ENCODE results near the gene MCUB.
"Not testable (repeated sequence)": the region's sequence is repeated elsewhere in the genome, so short reads cannot be mapped to it uniquely, and the experiment has no call there.

MCUB gene

DNA sequence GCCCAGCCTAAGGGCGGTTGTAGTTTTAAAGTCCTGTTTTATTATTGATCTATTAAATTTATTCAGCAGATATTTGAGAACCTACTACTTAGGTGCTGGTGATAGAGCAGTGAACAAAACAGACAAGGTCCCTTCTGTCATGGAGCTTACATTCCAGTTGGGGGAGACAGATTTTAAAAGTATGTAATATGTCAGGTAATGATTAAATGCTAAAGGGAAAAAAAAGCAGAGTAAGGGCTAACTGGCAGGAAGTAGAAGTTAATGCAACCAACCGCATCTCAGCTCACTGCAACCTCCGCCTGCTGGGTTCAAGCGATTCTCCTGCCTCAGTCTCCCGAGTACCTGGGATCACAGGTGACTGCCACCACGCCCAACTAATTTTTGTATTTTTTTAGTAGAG lies 7.8 kb upstream of the MCUB start:
- no peak for DNase-seq (ENCODE audit: low read depth, low spot score)
- TF ChIP-seq FOXP2 (optimal IDR thresholded peaks at IDR 0.05; ENCODE audit: control extremely low read depth, extremely low read length, insufficient read depth), result no peak
- TF ChIP-seq EZH2 (IDR thresholded peaks at IDR 0.05), result no peak
- TF ChIP-seq POLR2AphosphoS5 (IDR thresholded peaks at IDR 0.05; ENCODE audit: borderline replicate concordance, low read depth, low read length), result no peak
- Histone ChIP-seq H3K9me3 (ENCODE audit: low read depth, low read length) (no peaks in the 10 kb centered on the region), H3K36me3 (ENCODE audit: insufficient read depth, low read length) (0 out of 2 replicates have a peak, but pooled peaks cover 4% of the 10 kb centered on the region), H3K9ac (ENCODE audit: insufficient read length) (no peak overlapping the region), H3K4me3 (no peak overlapping the region), H3K27ac (no peak overlapping the region)

DNA sequence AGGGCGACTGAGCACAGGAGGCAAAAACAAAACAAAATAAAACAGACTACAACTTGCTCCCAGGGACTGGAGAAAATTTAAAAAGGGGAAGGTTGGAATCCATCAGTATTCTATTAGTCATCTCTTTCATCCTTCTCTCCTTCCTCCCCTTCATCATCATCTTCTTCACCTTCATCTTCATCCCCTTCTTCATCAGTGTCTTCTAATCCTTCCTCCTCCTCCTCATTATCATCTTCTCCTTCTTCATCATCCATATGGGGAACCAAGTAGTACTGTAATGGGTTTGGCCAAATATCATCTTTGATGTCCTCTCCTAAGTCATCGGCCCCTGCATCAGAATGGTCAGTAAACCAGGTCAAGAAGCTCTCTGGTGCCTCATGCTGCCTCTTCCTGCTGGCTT lies 6.9 kb upstream of the MCUB start:
- DNase-seq (ENCODE audit: low read depth, low spot score), result no peak
- Histone ChIP-seq H3K27ac (no peak overlapping the region), H3K36me3 (ENCODE audit: insufficient read depth, low read length) (0 out of 2 replicates have a peak, but pooled peaks cover 1% of the 10 kb centered on the region), H3K9ac (ENCODE audit: insufficient read length) (no peak overlapping the region), H3K4me3 (no peak overlapping the region), H3K9me3 (ENCODE audit: low read depth, low read length) (no peaks in the 10 kb centered on the region)
- no peak for TF ChIP-seq POLR2AphosphoS5 (IDR thresholded peaks at IDR 0.05; ENCODE audit: borderline replicate concordance, low read depth, low read length)
- no peak for TF ChIP-seq FOXP2 (optimal IDR thresholded peaks at IDR 0.05; ENCODE audit: control extremely low read depth, extremely low read length, insufficient read depth)
- TF ChIP-seq EZH2 (IDR thresholded peaks at IDR 0.05), result no peak

DNA sequence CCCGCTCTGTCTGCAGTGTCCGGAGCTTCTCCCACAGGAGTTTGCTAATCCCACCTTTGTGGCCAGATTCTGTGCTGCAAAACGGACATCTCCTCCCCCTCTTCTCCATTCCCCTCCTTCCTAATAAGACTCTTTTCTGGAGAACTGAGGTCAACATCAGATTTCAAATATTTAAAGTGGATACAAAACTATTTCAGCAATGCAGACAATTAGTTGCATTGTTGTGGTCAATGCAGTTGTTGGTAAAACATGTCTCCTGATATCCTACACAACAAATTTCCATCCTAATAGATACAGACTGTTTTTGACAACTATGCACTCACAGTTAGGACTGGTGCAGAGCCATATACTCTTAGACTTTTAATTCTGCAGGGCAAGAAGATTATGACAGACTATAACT lies 5.1 kb upstream of the MCUB start:
- no peak overlapping the region for H3K9ac ChIP-seq (ENCODE audit: insufficient read length)
- no peak for TF ChIP-seq POLR2AphosphoS5 (IDR thresholded peaks at IDR 0.05; ENCODE audit: borderline replicate concordance, low read depth, low read length)
- TF ChIP-seq FOXP2 (optimal IDR thresholded peaks at IDR 0.05; ENCODE audit: control extremely low read depth, extremely low read length, insufficient read depth), result no peak
- TF ChIP-seq EZH2 (IDR thresholded peaks at IDR 0.05), result no peak
- no peaks in the 10 kb centered on the region for H3K36me3 ChIP-seq (ENCODE audit: insufficient read depth, low read length)
- H3K4me3 ChIP-seq, result no peak overlapping the region
- DNase-seq (ENCODE audit: low read depth, low spot score), result no peak
- H3K27ac ChIP-seq, result no peak overlapping the region
- no peaks in the 10 kb centered on the region for H3K9me3 ChIP-seq (ENCODE audit: low read depth, low read length)

DNA sequence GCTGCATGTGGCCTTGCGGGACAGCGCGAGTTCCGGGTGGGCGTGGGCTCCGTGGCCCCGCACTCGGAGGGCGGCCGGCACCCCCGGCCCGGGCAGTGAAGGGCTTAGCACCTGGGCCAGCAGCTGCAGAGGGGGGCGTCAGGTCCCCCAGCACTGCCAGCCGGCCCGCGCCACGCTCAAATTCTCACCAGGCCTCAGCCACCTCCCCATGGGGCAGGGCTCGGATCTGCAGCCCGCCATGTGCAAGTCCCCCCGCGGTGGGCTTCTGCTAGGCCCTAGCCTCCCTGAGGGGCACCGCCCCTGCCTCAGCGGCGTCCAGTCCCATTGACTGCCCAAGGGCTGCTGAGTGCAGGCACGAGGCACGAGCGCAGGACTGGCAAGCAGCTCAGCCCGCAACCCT lies 2.6 kb upstream of the MCUB start:
- Histone ChIP-seq H3K4me3 (no peak overlapping the region), H3K36me3 (ENCODE audit: insufficient read depth, low read length) (no peaks in the 10 kb centered on the region), H3K9me3 (ENCODE audit: low read depth, low read length) (no peaks in the 10 kb centered on the region), H3K9ac (ENCODE audit: insufficient read length) (no peak overlapping the region), H3K27ac (no peak overlapping the region)
- no peak for DNase-seq (ENCODE audit: low read depth, low spot score)
- TF ChIP-seq FOXP2 (optimal IDR thresholded peaks at IDR 0.05; ENCODE audit: control extremely low read depth, extremely low read length, insufficient read depth) (no peak), EZH2 (IDR thresholded peaks at IDR 0.05) (no peak), POLR2AphosphoS5 (IDR thresholded peaks at IDR 0.05; ENCODE audit: borderline replicate concordance, low read depth, low read length) (no peak)

DNA sequence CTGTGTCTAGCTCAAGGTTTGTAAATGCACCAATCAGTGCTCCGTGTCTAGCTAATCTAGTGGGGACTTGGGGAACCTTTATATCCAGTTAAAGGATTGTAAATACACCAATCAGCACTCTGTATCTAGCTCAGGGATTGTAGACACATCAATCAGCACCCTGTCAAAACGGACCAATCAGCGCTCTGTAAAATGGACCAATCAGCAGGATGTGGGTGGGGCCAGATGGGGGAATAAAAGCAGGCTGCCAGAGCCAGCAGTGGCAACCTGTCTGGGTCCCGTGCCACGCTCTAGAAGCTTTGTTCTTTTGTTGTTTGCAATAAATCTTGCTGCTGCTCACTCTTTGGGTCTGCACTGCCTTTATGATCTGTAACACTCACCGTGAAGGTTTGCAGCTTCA lies 2.0 kb upstream of the MCUB start:
- H3K9me3 ChIP-seq (ENCODE audit: low read depth, low read length); H3K4me3 ChIP-seq; DNase-seq (ENCODE audit: low read depth, low spot score); H3K36me3 ChIP-seq (ENCODE audit: insufficient read depth, low read length); H3K9ac ChIP-seq (ENCODE audit: insufficient read length); H3K27ac ChIP-seq: not testable (repeated sequence)

DNA sequence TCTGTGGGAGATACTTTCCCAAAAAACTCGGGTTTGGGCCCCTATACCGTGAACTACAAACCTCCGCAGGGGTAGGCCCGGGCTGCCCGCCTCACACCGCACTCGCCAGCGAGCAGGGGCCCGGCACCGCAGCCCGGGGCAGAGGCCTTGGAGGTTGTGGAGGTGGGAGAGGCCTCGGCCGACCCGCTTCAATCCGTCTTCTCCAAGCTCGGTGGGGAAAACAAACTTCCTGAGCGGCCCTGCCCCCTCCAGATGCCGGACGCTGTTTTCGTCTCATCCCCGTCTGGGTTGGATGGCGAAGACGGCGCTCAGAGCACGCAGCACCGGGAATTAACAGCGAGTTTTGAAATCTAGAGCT lies 442 bp upstream of the MCUB start:
- Histone ChIP-seq H3K27ac (peak overlapping the region; percentile 77), H3K9me3 (ENCODE audit: low read depth, low read length) (no peaks in the 10 kb centered on the region), H3K9ac (ENCODE audit: insufficient read length) (peak overlapping the region; percentile 83), H3K4me3 (peak overlapping the region; percentile 91), H3K36me3 (ENCODE audit: insufficient read depth, low read length) (no peaks in the 10 kb centered on the region)
- no peak for TF ChIP-seq POLR2AphosphoS5 (IDR thresholded peaks at IDR 0.05; ENCODE audit: borderline replicate concordance, low read depth, low read length)
- no peak for TF ChIP-seq EZH2 (IDR thresholded peaks at IDR 0.05)
- TF ChIP-seq FOXP2 (optimal IDR thresholded peaks at IDR 0.05; ENCODE audit: control extremely low read depth, extremely low read length, insufficient read depth), result no peak
- DNase-seq (ENCODE audit: low read depth, low spot score), result no peak

DNA sequence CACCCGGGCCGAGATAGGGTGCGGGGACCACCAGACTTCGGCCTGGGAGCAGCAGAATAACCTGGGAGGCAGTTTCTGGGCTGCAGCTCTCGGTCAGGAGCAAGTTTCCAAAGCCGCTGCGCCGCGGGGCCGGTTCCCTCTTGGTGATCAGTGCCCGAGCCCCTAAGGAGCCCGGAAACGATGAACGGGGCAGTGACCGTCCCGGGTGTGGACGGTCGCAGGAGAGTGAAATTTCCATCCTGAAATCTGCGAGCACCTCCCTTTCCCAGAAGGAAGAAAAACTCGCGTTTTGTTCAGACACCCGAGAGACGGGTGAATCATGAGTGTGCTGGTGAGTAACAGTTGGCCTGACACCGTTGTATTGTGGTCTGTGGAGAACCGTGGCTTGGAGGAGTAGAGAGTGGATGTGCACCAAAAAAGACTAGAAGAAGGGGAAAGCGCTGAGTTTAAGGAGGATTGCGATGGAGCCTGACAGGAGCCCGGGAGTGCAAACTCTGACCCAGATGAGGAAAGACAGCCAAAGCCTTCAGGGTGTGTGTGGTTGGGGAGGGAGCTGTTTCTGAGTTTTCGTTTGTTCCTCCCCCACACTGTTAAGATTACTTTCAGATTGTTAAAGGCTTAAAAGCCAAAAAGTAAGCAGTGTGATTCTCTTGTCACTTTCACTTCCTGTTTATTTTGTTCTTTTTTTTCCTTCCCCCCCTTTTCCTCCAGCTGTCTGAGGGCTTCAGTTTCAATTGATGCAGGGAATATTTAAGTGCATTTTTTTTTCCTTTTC lies 828 bp downstream of the MCUB start:
- H3K9ac ChIP-seq (ENCODE audit: insufficient read length), result peak overlapping the region; percentile 64
- no peaks in the 10 kb centered on the region for H3K9me3 ChIP-seq (ENCODE audit: low read depth, low read length)
- 0 out of 2 replicates have a peak overlapping the region, but pooled peaks have one; percentile 43 for H3K27ac ChIP-seq
- no peaks in the 10 kb centered on the region for H3K36me3 ChIP-seq (ENCODE audit: insufficient read depth, low read length)
- peak overlapping the region; percentile 91 for H3K4me3 ChIP-seq
- DNase-seq (ENCODE audit: low read depth, low spot score), result peak; percentile 26
- TF ChIP-seq EZH2 (IDR thresholded peaks at IDR 0.05) (no peak), POLR2AphosphoS5 (IDR thresholded peaks at IDR 0.05; ENCODE audit: borderline replicate concordance, low read depth, low read length) (no peak), FOXP2 (optimal IDR thresholded peaks at IDR 0.05; ENCODE audit: control extremely low read depth, extremely low read length, insufficient read depth) (no peak)

DNA sequence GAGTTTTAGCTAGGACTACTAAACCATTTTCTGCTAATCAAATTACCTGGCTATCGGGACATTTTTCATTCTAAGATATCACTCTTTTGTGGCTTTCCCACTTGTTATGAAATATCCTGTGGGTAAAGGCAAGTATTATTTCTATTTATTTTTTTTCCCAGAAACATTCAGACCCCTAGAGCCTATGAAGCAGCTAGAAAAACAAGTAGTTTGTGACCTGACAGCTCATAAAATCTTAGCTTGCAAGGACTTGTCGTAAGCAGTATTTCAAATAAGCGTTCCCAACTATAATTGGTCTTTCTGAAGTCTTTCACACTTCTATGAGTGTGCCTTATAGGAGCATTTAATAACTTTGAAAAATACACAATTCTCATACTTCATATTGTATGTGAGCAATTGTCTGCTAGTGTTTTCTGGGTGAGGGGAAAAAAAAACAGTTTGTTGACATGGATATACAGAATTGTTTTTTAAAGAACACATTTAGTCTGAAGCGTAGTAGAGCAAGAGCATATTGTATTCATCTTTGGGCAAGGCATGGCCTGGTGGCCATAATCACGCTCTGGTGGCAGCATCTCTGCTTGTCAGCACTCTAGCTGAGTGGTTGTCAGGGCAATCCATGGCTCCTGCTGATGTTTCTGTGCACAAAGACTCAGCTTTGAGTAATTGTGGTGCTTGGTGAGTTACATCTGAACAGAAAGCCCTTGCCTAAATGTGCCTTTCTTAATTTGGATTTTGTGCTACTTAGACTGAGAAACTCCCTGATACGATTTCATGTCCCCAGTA lies 2.6 kb downstream of the MCUB start:
- Histone ChIP-seq H3K4me3 (no peak overlapping the region), H3K27ac (no peak overlapping the region), H3K9me3 (ENCODE audit: low read depth, low read length) (no peaks in the 10 kb centered on the region), H3K36me3 (ENCODE audit: insufficient read depth, low read length) (no peaks in the 10 kb centered on the region), H3K9ac (ENCODE audit: insufficient read length) (no peak overlapping the region)
- TF ChIP-seq EZH2 (IDR thresholded peaks at IDR 0.05) (no peak), FOXP2 (optimal IDR thresholded peaks at IDR 0.05; ENCODE audit: control extremely low read depth, extremely low read length, insufficient read depth) (no peak), POLR2AphosphoS5 (IDR thresholded peaks at IDR 0.05; ENCODE audit: borderline replicate concordance, low read depth, low read length) (no peak)
- DNase-seq (ENCODE audit: low read depth, low spot score), result no peak
